D341Med (cell line): ENCODE measurements around the gene MYL11.
A peak's percentile ranks its signal among the peaks of the same experiment; 100 is the strongest.

Experiments used
- DNase-seq: peaks from one replicate; pipeline ENCODE4 v3.0.0; 2012; ENCODE audit warnings: low spot score

MYL11 gene

GRCh38 chr16:30354423-30355143 is 20.0 kb upstream of the MYL11 start:
- no peak for DNase-seq

DNA sequence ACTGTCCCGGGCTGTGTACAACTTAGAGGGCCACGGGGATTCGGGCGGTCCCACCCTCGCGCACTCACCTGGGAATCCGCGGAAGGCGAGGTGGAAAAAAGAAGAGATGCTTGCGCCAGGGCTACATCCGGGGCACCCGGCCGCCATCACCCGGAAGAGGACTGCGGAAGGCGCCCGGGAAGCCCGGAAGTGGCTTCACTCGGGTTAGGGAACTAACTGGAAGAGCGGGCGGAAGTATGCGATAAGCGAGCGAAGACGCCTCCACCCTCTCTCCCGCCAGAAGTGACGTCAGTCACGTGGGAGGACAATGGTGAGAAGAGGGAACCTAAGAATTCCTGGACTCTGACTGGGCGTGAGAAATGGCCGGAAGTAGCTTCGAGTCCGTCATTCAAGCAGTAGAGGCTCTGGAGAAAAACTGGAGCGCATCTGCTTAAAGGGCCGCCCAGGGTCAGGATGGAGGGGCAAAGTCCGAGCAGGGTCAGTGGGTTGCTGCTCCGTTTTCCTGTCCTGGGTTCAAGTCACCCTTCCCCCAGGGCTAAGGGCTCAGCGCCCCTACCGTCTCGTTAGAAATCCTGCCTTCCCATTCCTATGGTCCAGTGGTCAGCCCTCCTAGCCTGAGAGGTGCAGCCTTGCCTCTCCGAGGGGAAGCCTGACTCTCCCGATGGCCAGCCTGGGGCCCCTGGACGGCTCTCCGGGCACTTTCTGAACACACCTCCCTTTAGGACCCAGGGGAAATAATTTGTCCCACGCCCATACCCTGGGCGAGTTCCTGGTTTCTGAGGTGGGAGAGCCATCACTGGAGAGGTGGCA is 19.3 kb upstream of the MYL11 start, which contains the start of gene CD2BP2:
CD2BP2 (minus strand) TSS at position 165 of the 810 bp plus-strand sequence. CDS start 627 bp downstream, outside the sequence.
- DNase-seq = peak; percentile 94

DNA sequence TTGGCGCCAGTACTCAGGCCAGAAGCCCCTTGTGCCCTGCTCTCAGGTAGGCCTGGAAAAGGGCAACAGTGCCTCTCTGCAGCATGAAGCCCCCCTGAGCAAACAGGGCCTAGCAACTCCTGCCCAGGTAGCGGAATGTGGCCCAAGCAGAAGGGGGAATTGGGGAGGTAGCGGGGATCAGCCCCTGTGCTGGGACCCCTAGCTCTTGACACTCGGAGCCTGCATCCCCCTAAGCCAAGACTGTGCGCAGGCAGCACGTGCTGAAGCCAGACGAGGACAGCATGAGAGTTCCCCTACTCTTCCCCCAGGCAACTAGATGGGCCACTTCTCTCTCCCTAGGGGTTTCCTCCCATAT is 18.7 kb upstream of the MYL11 start:
- no peak for DNase-seq

GRCh38 chr16:30356401-30357084 is 18.1 kb upstream of the MYL11 start:
- no peak for DNase-seq

DNA sequence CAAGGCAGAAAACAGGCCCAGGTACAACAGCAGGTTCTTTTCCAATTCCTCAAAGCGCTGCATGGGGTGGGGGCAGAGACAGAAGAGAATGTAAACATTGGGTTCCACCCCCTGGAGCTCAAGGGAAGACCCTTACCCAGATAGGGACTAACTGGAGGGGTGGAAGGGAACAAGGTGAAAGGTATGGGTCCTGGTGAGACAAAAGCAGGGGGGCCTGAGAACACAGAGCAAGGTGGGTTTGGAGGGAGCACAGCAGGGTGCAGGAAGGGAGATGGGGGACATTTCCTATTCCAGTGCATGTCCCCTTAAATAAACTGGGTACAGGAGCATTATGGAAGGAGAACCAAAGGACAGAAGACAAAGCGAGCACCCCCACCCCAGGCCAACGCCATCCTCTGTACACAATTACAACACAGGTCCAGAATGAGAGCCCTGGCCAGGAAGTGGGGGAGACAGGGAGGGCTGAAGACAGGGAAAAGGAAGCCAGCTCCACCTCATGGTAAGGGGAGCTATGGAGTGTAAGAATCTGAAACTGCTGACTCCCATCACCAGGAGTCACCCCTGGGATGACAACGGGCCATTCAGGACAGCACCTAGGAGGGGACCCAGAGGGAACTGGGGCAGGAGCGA is 17.4 kb upstream of the MYL11 start:
- DNase-seq = no peak

DNA sequence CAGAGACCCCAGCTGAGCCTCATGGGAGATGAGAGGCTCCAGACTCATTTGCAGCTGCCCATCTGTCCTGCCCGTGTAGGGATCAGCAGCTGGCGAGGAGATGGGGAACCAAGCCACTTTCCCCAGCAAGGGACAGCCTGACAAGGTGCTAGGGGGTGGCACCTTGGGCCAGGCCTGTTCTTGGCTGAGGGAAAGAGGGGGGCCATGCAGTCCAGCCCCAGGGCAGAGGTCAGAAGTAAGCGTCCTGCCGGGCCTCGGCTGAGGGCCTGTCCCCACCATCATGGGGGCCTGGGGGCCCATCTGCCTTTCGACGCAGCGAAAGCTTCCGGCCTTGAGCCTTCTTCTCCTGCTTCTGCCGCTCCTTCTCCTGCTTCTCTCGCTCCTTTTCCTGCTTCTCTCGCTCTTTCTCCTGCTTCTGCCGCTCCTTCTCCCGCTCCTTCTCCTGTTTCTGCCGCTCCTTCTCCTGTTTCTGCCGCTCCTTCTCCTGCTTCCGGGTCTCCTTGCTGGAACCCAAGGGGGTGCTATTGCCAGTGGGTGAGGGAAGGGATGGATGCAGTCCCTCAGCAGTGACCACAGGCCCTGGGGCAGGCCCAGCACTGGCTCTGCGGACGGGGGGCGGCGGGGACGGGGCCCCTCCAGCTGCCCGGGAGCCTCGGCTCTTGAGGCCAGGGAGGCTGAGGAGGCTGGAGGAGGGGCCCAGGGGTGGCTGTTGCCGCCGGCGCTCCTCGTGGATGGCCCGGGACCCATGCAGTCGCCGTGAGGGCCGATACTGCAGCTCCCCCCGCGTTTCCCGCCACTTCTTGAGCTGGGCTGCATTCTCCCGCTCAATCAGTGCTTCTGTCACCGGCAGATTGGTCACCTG is 16.7 kb upstream of the MYL11 start:
- no peak for DNase-seq

DNA sequence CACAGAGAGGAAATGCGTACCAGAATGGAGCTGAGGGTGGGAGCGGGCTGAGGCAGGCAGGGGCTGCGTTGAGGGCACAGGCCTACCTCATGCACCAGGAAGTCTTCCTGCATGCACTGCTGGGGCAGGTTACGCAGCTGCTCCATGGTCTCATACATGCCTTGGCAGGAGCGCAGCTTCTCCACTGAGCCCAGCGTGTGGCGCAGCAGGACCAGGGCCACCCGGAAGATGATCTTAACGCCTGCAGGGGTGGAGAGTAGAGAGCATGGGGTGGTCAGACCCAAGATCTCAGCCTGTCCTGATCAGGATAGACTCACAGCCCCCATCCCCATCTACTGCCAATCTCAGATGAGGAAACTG is 16.0 kb upstream of the MYL11 start:
- no peak for DNase-seq

- DNase-seq = no peak
These were observed 15.4 kb upstream of the MYL11 start for GRCh38 chr16:30358990-30359870.

DNA sequence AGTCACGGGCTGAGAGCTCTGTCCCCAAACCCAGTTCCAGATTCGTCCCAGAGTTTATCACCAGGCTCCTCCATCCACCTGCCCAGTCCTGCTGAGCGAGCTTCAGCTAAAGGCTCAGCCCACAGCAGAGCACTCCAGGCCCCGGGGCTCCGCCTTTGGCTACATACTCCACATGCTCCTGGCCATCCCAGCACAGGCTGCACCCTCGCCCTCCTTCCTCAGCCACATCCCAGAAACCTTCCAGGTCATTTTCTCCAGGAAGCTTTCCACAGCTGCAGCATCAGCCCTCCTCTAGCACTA is 14.8 kb upstream of the MYL11 start:
- DNase-seq = no peak

GRCh38 chr16:30361180-30361579 is 13.4 kb upstream of the MYL11 start:
- DNase-seq = no peak

DNA sequence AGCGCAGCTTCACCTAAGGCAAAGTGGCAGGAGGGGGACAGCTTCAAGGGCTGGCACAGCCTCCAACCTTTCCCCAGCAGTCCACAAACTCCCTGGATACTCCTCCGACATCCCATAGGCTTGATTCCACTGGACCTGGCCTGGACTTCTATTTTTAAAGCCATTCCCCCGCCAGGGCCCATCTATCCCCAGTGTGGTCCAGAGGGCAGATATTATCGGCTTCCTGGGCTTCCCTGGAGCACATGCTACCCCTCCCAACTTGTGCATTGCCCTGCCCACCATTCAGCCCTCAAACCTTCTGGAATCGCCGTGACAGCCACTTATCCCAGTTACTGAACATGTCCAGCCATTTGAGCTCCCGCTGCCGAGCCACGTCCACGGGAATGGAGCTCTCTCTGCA is 9.4 kb upstream of the MYL11 start:
- no peak for DNase-seq

DNA sequence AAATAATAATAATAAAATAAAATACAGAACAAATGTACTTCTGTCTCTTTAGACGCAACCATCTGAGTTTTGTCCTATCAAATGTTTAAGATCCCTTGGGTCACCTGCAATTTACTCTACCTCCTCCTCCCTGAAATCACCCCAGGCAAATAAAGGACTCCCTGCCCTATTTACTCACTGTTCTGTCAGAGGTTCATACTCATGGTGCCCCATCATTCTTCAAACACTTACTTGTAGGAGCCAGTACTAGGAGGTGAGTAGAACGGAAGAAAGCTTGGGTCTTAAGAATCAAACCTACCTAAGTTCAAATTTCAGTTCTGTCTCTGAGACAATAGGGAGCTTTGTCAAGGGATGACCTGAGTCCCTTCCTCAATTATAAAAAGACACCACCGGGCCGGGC is 8.1 kb upstream of the MYL11 start:
- no peak for DNase-seq

DNA sequence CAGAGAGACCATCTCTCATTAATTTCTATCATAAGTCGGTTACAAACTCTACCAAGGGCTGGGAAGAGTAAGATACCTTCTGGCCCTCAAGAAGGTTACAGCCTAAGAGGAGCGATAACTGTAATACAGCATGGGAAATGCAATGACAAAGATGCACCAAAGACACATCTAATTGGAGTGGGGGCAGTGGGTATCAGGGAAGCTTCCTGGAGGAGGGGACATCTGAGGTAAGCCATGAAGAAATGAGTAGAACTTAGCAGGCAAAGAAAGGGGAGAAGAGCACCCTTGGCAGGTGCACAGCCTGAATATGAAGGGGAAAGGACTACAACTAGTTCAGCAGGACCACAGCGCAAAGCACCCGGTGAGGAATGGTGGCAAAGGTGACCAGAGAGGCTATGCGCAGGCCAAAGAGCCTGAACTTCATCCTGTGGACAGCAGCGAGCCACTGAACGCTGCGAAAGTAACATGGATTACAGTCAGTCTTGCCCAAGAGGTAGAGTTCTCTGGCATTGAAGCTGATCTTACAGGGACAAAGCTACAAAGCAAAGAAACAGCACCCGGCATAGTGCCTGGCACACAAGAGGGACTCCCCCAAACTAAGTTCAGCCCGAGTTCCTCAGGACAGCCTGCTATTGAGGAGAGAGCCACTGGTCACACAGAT is 7.1 kb upstream of the MYL11 start:
- no peak for DNase-seq

DNA sequence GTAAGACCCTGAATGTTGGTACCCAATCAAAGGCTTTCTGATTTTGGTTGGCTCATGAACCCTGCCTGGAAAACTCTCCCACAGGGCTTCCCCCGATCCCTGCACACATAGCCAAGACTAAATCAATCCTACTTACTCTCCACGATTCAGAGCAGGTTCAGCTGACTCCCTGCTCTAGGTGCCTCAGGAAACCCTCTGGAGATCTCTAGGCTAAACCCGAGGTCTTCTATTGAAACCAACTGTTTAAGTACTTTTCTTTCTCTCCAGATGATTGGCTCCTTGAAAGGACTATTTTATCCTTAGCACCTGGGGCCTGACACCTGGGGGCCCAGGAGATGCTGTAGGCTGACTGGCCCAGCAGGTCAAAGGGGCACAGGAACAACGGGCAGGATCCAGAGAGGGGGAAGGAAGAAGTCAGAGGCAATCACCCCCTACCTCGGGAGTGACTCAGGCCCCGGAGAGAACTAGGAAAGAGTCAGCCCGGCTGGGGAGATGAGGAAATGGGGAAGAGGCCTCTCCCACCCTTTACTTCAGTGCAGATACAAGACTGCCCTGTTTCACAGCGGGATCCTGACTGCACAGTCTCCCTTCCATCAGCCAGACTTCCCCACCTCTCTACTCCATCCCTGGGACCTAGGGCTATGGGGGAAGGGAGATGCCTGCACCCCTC is 6.3 kb upstream of the MYL11 start:
- no peak for DNase-seq

DNA sequence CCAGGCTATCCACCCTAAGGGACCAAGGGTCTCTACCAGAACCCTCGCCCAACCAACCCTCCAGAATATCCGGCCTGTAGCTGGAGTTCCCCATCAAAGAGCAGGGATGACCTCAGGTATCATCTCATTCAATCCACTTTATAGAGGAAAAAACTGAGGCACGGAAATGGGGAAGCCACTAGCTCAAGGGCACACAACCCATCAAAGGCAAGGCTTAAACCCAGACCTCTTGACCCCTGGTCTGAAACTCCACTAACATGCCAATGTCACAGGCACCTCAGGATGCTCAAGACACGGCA is 5.9 kb upstream of the MYL11 start:
- no peak for DNase-seq

DNA sequence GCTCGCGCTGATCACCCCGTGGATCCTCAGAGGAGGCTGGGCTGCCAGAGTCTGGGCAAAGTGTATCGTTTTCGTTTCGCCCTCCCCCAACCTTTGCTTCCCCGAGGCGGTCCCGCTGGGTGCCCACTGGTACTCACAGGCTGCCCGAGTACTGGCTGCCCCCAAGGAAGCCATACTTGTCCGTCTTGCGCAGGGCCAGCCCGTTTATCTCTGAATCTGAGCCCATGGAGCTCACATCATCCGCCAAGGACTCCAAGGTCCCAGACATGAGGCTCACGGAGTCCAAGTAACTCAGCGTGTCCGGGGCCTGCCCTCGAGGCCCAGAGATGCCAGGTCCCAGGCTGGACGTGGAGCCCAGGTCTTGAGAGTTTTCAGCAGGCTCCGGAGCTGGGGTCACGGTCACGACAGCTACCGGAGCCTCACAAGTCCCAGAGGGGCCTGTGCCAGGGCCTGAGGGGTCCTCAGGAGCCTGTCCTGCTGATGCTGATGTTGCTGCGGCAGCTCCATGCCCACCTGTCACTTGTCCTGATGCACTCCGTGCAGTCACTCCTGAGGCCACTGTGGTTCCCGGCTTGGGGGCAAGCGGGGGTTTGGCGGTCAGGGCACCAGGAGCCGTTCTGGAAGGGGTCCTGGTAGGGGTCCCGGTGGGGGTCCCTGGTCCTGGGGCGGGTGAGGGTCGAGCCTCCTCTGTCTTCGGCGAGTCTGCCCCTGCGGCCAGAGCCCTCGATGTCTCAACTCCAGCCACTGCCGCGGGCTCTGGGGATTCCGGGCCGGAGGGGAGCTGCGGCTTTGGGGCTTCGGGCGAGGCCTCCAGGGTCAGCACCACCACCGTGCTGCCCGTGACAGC is 5.3 kb upstream of the MYL11 start:
- no peak for DNase-seq

DNA sequence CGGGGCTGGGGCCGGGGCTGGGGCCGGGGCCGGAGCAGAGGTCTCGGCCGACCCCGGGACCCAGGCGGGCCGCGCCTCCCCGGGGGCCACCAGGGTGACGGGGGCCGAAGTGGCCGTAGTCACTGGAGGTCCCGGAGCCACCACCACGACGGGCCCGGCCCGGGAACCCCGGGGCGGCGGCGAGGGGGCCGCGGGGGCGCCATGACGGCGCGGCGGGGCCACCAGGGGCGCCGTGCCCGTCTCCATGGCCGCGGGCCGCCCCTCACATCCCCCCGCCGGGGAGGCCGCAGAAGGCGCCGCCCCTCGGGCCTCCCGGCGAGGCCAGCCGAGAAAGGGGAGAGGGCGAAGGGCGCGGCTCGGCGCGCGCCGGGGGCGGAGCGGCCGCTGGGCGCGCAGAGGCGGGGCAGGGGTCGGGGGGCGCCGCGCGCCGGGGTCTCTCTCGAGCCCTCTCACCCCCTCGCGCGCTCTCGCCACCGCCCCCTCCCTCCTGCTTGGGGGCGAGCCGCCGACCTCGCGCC is 4.6 kb upstream of the MYL11 start:
- peak; percentile 93 for DNase-seq

DNA sequence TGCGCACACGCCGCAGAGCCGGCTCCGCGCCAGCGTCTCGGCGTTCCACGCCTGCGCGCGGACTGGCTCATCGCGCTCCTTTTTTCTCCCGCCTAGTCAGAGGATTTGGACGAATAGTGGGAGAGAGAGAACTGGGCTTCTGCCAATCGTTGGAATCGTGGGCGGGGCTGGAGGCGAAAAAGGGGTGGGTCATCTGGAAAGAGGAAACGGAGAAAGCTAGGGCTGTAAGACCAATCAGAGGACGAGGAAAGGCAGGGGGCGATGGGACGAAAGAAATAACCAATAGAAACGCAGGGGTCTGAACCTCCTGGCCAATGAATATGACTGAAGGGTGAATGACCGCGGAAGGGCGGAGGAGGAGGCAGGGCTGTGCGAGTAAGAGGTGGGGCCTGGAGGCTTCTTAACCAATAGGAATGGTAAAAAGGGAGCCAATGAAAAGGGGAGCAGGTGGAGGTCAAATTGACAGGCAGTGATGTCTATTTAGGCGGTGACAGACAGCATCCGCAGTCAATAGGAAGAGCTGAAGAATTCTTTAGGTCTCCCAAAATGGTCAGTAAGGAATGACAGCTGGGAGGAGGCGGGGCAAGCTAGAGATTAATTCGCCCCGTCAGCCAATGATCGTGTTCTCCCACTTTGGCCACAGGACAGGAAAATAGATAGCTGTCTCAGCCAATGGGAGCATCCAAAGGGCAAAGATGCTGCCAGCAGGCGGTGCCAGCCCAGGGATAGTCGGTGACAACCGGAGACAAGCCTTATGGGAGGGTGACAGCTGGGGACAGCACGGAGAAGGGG is 4.0 kb upstream of the MYL11 start, which contains the start of gene TBC1D10B:
TBC1D10B (minus strand) TSS at position 39 of the 792 bp plus-strand sequence. CDS start 311 bp downstream, outside the sequence.
- peak; percentile 90 for DNase-seq
